GM23338 (cell line): ENCODE measurements around the gene TEX10. TPM values are rescaled to one million over a fixed set of nuclear protein-coding genes. Genes with fewer than 3 reads are reported as not detected.

Experiments used
- ATAC-seq: fragments of 200-7000 bp; cut with Tn5 transposase; 3 replicates; pipeline ENCODE4 v1.9.1; 2020
- DNase-seq: peaks from one replicate; pipeline ENCODE4 v3.0.0-alpha.2; 2015; ENCODE audit warnings: low spot score
- H2AFZ ChIP-seq: fragments of 200-600 bp; sonication (generic); 2 replicates; pipeline ENCODE4 v1.8.0; 2016; ENCODE audit warnings: antibody characterized with exemption, mild to moderate bottlenecking, moderate library complexity
- H3F3A ChIP-seq: fragments of 200-600 bp; sonication (generic); replicated peaks from 2 replicates; pipeline ENCODE4 v1.8.0; 2017; ENCODE audit warnings: antibody characterized with exemption, mixed run types, low read depth
- H3K27ac ChIP-seq: fragments of 200-600 bp; sonication (generic); 2 replicates; pipeline ENCODE4 v1.6.1; 2016; ENCODE audit warnings: low read depth
- H3K27me3 ChIP-seq: fragments of 200-600 bp; sonication (generic); 2 replicates; pipeline ENCODE4 v1.8.0; 2016; ENCODE audit warnings: mild to moderate bottlenecking, mixed run types, moderate library complexity; ENCODE audit not compliant: insufficient read depth
- H3K36me3 ChIP-seq: fragments of 200-600 bp; sonication (generic); 2 replicates; pipeline ENCODE4 v1.8.0; 2016; ENCODE audit warnings: mild to moderate bottlenecking; ENCODE audit not compliant: insufficient read depth
- H3K4me1 ChIP-seq: fragments of 200-600 bp; sonication (generic); 2 replicates; pipeline ENCODE4 v1.8.0; 2016; ENCODE audit warnings: mild to moderate bottlenecking, moderate library complexity; ENCODE audit not compliant: insufficient read depth
- H3K4me2 ChIP-seq: fragments of 200-600 bp; sonication (generic); 2 replicates; pipeline ENCODE4 v1.7.1; 2017; ENCODE audit warnings: mixed run types
- H3K4me3 ChIP-seq: fragments of 200-600 bp; sonication (generic); 2 replicates; pipeline ENCODE4 v1.6.1; 2016; ENCODE audit warnings: mixed run types
- H3K79me2 ChIP-seq: fragments of 200-600 bp; sonication (generic); replicated peaks from 2 replicates; pipeline ENCODE4 v1.8.0; 2017; ENCODE audit warnings: mild to moderate bottlenecking; ENCODE audit not compliant: insufficient read depth
- H3K9me2 ChIP-seq: fragments of 200-600 bp; sonication (generic); 2 replicates; pipeline ENCODE4 v1.8.0; 2017; ENCODE audit not compliant: insufficient read depth
- H4K20me1 ChIP-seq: fragments of 200-600 bp; sonication (generic); replicated peaks from 2 replicates; pipeline ENCODE4 v1.8.0; 2017; ENCODE audit warnings: mild to moderate bottlenecking; ENCODE audit not compliant: insufficient read depth
- H3K27ac Mint-ChIP-seq: 2 replicates; pipeline ENCODE4 v1.8.0; 2020; ENCODE audit warnings: inconsistent platforms, mild to moderate bottlenecking, moderate library complexity, mixed read lengths
- H3K27me3 Mint-ChIP-seq: 3 replicates; pipeline ENCODE4 v1.8.0; 2022; ENCODE audit warnings: low read depth, mild to moderate bottlenecking, moderate library complexity, mixed read lengths, inconsistent platforms; ENCODE audit not compliant: insufficient read depth, poor library complexity
- H3K36me3 Mint-ChIP-seq: 3 replicates; pipeline ENCODE4 v1.8.0; 2021; ENCODE audit warnings: low read depth, mild to moderate bottlenecking, inconsistent platforms, moderate library complexity, mixed read lengths
- H3K4me1 Mint-ChIP-seq: 3 replicates; pipeline ENCODE4 v1.8.0; 2020; ENCODE audit warnings: mild to moderate bottlenecking, inconsistent platforms, mixed read lengths
- H3K4me3 Mint-ChIP-seq: 3 replicates; pipeline ENCODE4 v1.8.0; 2021; ENCODE audit warnings: moderate library complexity, mild to moderate bottlenecking, inconsistent platforms, mixed read lengths
- H3K9me3 Mint-ChIP-seq: 3 replicates; pipeline ENCODE4 v1.8.0; 2020; ENCODE audit warnings: moderate library complexity, mild to moderate bottlenecking, inconsistent platforms, mixed read lengths
- CREB1 ChIP-seq: fragments of 250-450 bp; sonication (Bioruptor Pico); IDR thresholded peaks from 2 replicates; pipeline ENCODE4 v1.5.0; 2020; ENCODE audit warnings: low read depth, mild to moderate bottlenecking, moderate library complexity
- EZH2 ChIP-seq: fragments of 200-600 bp; sonication (generic); IDR thresholded peaks from one replicate; pipeline ENCODE4 v1.8.0; 2017; ENCODE audit warnings: antibody characterized with exemption, mild to moderate bottlenecking, low read depth; ENCODE audit not compliant: unreplicated experiment
- EZH2phosphoT487 ChIP-seq: fragments of 200-600 bp; sonication (generic); IDR thresholded peaks from one replicate; pipeline ENCODE4 v1.8.1; 2018; ENCODE audit warnings: antibody characterized with exemption; ENCODE audit not compliant: unreplicated experiment
- JUNB ChIP-seq: IDR thresholded peaks from one replicate; pipeline ENCODE4 v1.6.1; 2016; ENCODE audit warnings: antibody characterized with exemption; ENCODE audit not compliant: unreplicated experiment
- NANOG ChIP-seq: IDR thresholded peaks from 2 replicates; pipeline ENCODE4 v1.6.1; 2016; ENCODE audit warnings: antibody characterized with exemption, borderline replicate concordance
- POLR2AphosphoS5 ChIP-seq: IDR thresholded peaks from 2 replicates; pipeline ENCODE4 v1.6.1; 2016; ENCODE audit warnings: antibody characterized with exemption, low read depth
- STAT1 ChIP-seq: IDR thresholded peaks from one replicate; pipeline ENCODE4 v1.6.1; 2016; ENCODE audit warnings: antibody characterized with exemption; ENCODE audit not compliant: unreplicated experiment
- ZNF114 ChIP-seq: fragments of 250-450 bp; sonication (Bioruptor Pico); IDR thresholded peaks from 2 replicates; pipeline ENCODE4 v1.5.0; 2020; ENCODE audit warnings: mild to moderate bottlenecking, moderate library complexity
- ZNF331 ChIP-seq: fragments of 250-450 bp; sonication (Bioruptor Pico); IDR thresholded peaks from 2 replicates; pipeline ENCODE4 v1.5.0; 2020; ENCODE audit warnings: low read depth, mild to moderate bottlenecking, moderate library complexity
- polyA plus RNA-seq: library from polyadenylated mRNA; unstranded; fragments of >200 nt; fragmentation: Nextera tagmentation; extraction: Ambion mirVana; gene quantifications from 2 replicates; pipeline ENCODE4 v1.2.1, GENCODE V29; 2016
- total RNA-seq: library from RNA; depleted of rRNA; stranded (reverse); fragments of >200 nt; shearing (Covaris generic); gene quantifications from 2 replicates; pipeline ENCODE4 v1.2.3, GENCODE V29; 2014
- TF ChIP-seq, protein P1 (sequence below): IDR thresholded peaks from 2 replicates; pipeline ENCODE4 v1.6.1; 2016; ENCODE audit warnings: antibody characterized with exemption
- TF ChIP-seq, protein P2 (sequence below): fragments of 250-450 bp; sonication (Bioruptor Pico); IDR thresholded peaks from 2 replicates; pipeline ENCODE4 v1.5.0; 2020; ENCODE audit warnings: mild to moderate bottlenecking, moderate library complexity
- TF ChIP-seq, protein P3 (sequence below): IDR thresholded peaks from one replicate; pipeline ENCODE4 v1.6.1; 2018; ENCODE audit warnings: antibody characterized with exemption; ENCODE audit not compliant: unreplicated experiment
- TF ChIP-seq, protein P4 (sequence below), 2 experiments: fragments of 200-600 bp in 1 of 2; sonication (generic) in 1 of 2; conservative IDR thresholded peaks; 2 replicates each; pipeline versions ENCODE4 v1.5.1 to v1.6.1; 2016 to 2017; ENCODE audit warnings: antibody characterized with exemption in 2 of 2, low read depth in 2 of 2, mild to moderate bottlenecking in 2 of 2, moderate library complexity in 1 of 2

Gene TEX10
- total and polyA plus RNA-seq, 2 experiments from 2014 or later = 35.0 to 102 TPM

DNA sequence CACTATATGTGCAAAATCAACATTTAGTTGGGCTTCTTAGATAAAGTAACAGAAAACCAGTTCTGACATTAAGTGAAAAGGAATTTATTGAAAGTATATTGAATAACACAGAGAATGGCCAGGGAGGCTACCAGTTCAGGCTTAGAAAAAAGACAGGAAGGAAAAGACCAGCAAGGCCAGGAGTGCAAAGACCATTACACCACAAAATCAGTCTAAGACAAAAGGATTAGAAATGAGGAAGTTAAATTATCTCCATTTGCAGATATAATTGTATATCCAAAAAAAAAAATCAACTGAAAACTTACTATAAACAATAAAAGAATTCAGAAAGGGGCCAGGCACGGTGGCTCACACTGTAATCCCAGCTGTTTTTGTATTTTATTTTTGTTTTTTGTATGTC, 4.8 kb upstream of the TEX10 start:
- no peak overlapping the region for H3K27ac Mint-ChIP-seq
- Histone ChIP-seq H3F3A (no peaks in the 10 kb centered on the region), H3K4me3 (no peak overlapping the region), H4K20me1 (no peaks in the 10 kb centered on the region), H3K27me3 (no peaks in the 10 kb centered on the region), H3K79me2 (peaks cover 32% of the 10 kb centered on the region), H3K9me2 (no peaks in the 10 kb centered on the region; the same call in 1 of the 2 replicates), H3K4me1 (peaks cover 4% of the 10 kb centered on the region; the same call in 1 of the 2 replicates), H3K27ac (no peak overlapping the region), H3K36me3 (no peaks in the 10 kb centered on the region), H3K4me2 (no peak overlapping the region), H2AFZ (no peak overlapping the region)
- DNase-seq (no peak), ATAC-seq (no peak)
- peaks cover 10% of the 10 kb centered on the region for H3K9me3 Mint-ChIP-seq
- no peak overlapping the region for H3K4me3 Mint-ChIP-seq
- peaks cover 59% of the 10 kb centered on the region for H3K36me3 Mint-ChIP-seq
- TF ChIP-seq POLR2AphosphoS5 (no peak), NANOG (no peak), EZH2phosphoT487 (no peak), JUNB (no peak), CREB1 (CRISPR knock-in tag) (no peak), STAT1 (no peak), ZNF114 (CRISPR knock-in tag) (no peak), ZNF331 (CRISPR knock-in tag) (no peak), EZH2 (no peak)
- TF ChIP-seq, protein P1, sequence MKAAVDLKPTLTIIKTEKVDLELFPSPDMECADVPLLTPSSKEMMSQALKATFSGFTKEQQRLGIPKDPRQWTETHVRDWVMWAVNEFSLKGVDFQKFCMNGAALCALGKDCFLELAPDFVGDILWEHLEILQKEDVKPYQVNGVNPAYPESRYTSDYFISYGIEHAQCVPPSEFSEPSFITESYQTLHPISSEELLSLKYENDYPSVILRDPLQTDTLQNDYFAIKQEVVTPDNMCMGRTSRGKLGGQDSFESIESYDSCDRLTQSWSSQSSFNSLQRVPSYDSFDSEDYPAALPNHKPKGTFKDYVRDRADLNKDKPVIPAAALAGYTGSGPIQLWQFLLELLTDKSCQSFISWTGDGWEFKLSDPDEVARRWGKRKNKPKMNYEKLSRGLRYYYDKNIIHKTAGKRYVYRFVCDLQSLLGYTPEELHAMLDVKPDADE = no peak
- TF ChIP-seq, protein P2, sequence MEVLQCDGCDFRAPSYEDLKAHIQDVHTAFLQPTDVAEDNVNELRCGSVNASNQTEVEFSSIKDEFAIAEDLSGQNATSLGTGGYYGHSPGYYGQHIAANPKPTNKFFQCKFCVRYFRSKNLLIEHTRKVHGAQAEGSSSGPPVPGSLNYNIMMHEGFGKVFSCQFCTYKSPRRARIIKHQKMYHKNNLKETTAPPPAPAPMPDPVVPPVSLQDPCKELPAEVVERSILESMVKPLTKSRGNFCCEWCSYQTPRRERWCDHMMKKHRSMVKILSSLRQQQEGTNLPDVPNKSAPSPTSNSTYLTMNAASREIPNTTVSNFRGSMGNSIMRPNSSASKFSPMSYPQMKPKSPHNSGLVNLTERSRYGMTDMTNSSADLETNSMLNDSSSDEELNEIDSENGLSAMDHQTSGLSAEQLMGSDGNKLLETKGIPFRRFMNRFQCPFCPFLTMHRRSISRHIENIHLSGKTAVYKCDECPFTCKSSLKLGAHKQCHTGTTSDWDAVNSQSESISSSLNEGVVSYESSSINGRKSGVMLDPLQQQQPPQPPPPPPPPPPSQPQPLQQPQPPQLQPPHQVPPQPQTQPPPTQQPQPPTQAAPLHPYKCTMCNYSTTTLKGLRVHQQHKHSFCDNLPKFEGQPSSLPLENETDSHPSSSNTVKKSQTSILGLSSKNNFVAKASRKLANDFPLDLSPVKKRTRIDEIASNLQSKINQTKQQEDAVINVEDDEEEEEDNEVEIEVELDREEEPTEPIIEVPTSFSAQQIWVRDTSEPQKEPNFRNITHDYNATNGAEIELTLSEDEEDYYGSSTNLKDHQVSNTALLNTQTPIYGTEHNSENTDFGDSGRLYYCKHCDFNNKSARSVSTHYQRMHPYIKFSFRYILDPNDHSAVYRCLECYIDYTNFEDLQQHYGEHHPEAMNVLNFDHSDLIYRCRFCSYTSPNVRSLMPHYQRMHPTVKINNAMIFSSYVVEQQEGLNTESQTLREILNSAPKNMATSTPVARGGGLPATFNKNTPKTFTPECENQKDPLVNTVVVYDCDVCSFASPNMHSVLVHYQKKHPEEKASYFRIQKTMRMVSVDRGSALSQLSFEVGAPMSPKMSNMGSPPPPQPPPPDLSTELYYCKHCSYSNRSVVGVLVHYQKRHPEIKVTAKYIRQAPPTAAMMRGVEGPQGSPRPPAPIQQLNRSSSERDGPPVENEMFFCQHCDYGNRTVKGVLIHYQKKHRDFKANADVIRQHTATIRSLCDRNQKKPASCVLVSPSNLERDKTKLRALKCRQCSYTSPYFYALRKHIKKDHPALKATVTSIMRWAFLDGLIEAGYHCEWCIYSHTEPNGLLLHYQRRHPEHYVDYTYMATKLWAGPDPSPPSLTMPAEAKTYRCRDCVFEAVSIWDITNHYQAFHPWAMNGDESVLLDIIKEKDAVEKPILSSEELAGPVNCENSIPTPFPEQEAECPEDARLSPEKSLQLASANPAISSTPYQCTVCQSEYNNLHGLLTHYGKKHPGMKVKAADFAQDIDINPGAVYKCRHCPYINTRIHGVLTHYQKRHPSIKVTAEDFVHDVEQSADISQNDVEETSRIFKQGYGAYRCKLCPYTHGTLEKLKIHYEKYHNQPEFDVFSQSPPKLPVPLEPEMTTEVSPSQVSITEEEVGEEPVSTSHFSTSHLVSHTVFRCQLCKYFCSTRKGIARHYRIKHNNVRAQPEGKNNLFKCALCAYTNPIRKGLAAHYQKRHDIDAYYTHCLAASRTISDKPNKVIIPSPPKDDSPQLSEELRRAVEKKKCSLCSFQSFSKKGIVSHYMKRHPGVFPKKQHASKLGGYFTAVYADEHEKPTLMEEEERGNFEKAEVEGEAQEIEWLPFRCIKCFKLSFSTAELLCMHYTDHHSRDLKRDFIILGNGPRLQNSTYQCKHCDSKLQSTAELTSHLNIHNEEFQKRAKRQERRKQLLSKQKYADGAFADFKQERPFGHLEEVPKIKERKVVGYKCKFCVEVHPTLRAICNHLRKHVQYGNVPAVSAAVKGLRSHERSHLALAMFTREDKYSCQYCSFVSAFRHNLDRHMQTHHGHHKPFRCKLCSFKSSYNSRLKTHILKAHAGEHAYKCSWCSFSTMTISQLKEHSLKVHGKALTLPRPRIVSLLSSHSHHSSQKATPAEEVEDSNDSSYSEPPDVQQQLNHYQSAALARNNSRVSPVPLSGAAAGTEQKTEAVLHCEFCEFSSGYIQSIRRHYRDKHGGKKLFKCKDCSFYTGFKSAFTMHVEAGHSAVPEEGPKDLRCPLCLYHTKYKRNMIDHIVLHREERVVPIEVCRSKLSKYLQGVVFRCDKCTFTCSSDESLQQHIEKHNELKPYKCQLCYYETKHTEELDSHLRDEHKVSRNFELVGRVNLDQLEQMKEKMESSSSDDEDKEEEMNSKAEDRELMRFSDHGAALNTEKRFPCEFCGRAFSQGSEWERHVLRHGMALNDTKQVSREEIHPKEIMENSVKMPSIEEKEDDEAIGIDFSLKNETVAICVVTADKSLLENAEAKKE (CRISPR knock-in tag) = no peak
- TF ChIP-seq, protein P3, sequence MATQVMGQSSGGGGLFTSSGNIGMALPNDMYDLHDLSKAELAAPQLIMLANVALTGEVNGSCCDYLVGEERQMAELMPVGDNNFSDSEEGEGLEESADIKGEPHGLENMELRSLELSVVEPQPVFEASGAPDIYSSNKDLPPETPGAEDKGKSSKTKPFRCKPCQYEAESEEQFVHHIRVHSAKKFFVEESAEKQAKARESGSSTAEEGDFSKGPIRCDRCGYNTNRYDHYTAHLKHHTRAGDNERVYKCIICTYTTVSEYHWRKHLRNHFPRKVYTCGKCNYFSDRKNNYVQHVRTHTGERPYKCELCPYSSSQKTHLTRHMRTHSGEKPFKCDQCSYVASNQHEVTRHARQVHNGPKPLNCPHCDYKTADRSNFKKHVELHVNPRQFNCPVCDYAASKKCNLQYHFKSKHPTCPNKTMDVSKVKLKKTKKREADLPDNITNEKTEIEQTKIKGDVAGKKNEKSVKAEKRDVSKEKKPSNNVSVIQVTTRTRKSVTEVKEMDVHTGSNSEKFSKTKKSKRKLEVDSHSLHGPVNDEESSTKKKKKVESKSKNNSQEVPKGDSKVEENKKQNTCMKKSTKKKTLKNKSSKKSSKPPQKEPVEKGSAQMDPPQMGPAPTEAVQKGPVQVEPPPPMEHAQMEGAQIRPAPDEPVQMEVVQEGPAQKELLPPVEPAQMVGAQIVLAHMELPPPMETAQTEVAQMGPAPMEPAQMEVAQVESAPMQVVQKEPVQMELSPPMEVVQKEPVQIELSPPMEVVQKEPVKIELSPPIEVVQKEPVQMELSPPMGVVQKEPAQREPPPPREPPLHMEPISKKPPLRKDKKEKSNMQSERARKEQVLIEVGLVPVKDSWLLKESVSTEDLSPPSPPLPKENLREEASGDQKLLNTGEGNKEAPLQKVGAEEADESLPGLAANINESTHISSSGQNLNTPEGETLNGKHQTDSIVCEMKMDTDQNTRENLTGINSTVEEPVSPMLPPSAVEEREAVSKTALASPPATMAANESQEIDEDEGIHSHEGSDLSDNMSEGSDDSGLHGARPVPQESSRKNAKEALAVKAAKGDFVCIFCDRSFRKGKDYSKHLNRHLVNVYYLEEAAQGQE = no peak
- TF ChIP-seq, protein P4, sequence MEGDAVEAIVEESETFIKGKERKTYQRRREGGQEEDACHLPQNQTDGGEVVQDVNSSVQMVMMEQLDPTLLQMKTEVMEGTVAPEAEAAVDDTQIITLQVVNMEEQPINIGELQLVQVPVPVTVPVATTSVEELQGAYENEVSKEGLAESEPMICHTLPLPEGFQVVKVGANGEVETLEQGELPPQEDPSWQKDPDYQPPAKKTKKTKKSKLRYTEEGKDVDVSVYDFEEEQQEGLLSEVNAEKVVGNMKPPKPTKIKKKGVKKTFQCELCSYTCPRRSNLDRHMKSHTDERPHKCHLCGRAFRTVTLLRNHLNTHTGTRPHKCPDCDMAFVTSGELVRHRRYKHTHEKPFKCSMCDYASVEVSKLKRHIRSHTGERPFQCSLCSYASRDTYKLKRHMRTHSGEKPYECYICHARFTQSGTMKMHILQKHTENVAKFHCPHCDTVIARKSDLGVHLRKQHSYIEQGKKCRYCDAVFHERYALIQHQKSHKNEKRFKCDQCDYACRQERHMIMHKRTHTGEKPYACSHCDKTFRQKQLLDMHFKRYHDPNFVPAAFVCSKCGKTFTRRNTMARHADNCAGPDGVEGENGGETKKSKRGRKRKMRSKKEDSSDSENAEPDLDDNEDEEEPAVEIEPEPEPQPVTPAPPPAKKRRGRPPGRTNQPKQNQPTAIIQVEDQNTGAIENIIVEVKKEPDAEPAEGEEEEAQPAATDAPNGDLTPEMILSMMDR (conservative IDR thresholded peaks at IDR 0.05; ENCODE audit: low read depth in 2 of 2) = no peak
- peaks cover 15% of the 10 kb centered on the region for H3K4me1 Mint-ChIP-seq
- H3K27me3 Mint-ChIP-seq = peaks cover 3% of the 10 kb centered on the region
